ENCODE results near the gene PFDN6. TPM values are rescaled to one million over a fixed set of nuclear protein-coding genes. Genes with fewer than 3 reads are reported as not detected.

The PFDN6 gene
- total RNA-seq, 1 donor from 2014 or later, result 64.5 TPM

DNA sequence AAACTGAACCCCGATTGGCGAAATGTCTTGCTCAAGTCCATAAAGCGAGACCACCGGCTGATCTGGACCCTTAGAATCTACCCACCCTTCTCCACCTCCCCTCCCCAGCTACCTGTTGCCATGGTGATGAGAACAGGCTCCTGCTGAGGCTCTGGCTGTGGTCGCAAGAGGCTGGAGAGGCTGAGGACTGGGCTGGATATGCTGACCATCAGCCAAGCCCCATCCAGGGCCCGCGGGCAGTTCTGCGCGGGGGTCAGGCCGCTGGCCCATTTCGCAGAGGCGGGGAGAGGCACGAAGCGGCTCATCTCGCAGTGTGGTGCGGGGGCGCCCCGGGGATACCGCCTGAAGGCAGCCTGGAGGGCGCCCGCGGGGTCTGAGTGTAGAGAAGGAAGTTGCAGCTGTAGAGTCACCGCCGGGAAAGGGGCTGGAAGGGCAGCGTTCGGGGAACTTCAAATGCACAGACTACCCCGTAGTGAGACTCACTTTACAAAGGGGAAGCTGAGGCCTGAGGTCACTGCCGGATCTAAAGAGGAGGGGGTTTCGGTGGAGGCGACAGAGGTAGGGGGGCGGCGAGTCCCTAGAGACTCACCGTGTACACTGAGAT lies 23.8 kb downstream of the PFDN6 start:
- Histone ChIP-seq H3K4me3 (ENCODE audit: low read depth, low read length) (peak overlapping the region; percentile 93), H3K27me3 (ENCODE audit: control insufficient read depth, insufficient read depth, low read length) (no peaks in the 10 kb centered on the region), H3K36me3 (ENCODE audit: control insufficient read depth, insufficient read depth, low read length) (peaks cover 5% of the 10 kb centered on the region)
- FAIRE-seq (no peak), DNase-seq (ENCODE audit: low read depth) (no peak)
- TF ChIP-seq, protein P1, sequence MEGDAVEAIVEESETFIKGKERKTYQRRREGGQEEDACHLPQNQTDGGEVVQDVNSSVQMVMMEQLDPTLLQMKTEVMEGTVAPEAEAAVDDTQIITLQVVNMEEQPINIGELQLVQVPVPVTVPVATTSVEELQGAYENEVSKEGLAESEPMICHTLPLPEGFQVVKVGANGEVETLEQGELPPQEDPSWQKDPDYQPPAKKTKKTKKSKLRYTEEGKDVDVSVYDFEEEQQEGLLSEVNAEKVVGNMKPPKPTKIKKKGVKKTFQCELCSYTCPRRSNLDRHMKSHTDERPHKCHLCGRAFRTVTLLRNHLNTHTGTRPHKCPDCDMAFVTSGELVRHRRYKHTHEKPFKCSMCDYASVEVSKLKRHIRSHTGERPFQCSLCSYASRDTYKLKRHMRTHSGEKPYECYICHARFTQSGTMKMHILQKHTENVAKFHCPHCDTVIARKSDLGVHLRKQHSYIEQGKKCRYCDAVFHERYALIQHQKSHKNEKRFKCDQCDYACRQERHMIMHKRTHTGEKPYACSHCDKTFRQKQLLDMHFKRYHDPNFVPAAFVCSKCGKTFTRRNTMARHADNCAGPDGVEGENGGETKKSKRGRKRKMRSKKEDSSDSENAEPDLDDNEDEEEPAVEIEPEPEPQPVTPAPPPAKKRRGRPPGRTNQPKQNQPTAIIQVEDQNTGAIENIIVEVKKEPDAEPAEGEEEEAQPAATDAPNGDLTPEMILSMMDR (IDR thresholded peaks at IDR 0.05; ENCODE audit: insufficient read depth, low read length, severe bottlenecking), result no peak

DNA sequence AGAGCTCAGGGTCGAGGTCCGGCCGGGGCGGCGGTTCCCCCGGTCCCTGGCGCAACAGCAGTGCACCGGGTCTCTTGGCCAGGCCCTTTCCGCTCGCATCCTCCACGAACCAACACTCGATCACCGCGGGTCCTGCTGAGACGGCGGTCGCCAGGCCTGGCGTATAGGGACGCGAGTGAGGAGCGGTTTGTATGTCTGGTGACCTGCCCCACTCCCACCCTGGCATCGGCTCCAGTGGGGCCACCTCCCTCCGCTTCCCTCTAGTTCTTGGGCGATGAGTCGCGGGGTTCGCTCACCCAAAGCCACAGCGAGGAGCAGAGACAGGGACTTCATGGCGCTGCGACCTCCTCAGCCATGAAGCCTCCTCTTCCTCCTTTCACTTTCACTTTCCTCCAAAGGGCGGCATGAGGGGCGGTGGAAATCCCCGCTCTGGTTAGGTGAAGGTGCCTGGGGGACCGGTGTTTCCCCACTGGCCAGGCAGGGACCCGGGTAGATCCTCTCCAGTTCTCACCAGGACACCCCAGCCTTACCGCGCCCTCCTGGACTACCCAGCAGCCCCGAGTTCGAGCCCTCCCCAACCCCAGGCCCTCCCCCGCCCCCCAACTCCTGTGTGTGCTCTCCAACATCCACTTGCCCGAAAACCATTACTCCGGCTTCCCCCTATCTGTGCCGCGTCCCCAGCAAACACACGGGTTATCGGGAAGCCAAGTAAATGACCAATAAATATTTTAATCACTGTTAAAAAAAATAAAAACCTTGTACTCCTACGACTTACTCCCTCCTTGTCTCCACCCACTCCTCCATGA lies 24.5 kb downstream of the PFDN6 start, which contains the start of gene TAPBP:
TAPBP (minus strand) TSS at position 370 of the 806 bp plus-strand sequence; CDS start at position 333, 37 bp downstream.
- Histone ChIP-seq H3K4me3 (ENCODE audit: low read depth, low read length) (peak within 1 kb of the TSS; percentile 93), H3K36me3 (ENCODE audit: control insufficient read depth, insufficient read depth, low read length) (peaks cover 8% of the 10 kb centered on the region), H3K27me3 (ENCODE audit: control insufficient read depth, insufficient read depth, low read length) (no peaks in the 10 kb centered on the region)
- peak; percentile 61 for DNase-seq (ENCODE audit: low read depth)
- FAIRE-seq, result no peak
- TF ChIP-seq, protein P1 (IDR thresholded peaks at IDR 0.05; ENCODE audit: insufficient read depth, low read length, severe bottlenecking), result no peak

DNA sequence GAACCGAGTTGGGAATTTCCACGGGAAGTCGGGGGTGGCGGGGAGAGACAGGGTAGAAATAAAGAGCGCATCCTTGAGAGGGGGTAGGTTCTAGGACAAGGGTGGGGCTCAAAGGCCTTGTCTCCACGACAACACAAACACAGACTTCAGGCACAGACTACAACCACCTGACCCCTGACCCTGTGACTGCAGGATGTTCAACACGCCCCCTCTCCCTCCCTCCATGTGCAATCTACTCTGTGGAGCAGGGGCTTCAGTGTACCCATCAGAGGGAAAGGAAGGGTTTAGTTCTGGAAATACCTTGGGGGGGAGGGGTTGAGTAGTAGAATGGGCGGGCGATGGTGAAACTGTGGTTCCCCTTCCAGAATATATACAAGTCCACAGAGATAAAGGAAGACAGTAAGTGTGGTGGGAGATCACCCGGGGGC lies 25.1 kb downstream of the PFDN6 start:
- DNase-seq (ENCODE audit: low read depth), result peak; percentile 87
- FAIRE-seq, result no peak
- Histone ChIP-seq H3K27me3 (ENCODE audit: control insufficient read depth, insufficient read depth, low read length) (no peaks in the 10 kb centered on the region), H3K36me3 (ENCODE audit: control insufficient read depth, insufficient read depth, low read length) (peaks cover 14% of the 10 kb centered on the region), H3K4me3 (ENCODE audit: low read depth, low read length) (peak overlapping the region; percentile 93)
- TF ChIP-seq, protein P1 (IDR thresholded peaks at IDR 0.05; ENCODE audit: insufficient read depth, low read length, severe bottlenecking), result no peak

DNA sequence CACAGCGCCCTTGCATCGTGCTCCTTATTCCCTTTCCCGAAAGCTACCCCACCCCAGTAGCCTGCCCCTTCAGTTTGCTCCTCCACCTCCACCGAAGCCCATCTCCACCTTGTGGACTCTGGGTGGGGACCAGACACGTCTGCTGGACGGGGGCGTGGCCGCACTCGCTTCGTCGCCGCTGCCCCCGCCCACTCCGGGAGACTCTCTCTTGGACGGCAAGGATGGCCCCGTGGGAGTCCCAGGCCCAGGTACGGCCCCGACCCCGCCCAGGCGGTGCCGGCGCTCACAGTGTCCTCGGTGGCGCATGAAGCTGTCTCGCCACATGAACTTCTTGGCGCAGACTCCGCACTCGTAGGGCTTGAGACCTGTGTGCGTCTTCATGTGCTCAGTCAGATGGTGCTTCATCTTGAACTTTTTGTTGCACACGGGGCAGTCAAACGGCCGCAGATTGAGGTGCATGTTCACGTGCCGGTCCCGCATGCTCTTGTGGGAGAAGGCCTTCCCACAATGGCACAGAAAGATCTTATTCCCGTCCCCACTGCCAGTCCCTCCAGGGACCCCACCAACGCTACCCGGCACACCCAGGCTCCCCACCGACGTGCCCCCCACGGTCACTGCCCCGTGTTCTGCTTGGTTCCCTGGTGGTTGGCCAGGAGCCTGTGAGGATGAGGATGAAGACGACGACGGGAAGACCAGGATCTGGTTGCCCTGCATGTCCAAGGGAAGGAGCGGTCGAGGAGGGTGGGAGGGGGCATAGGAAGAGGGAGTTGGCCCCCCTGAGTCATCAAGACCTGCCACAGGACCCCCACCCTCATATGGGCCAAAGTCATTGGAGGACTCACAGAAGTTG lies 25.8 kb downstream of the PFDN6 start:
- TF ChIP-seq, protein P1 (IDR thresholded peaks at IDR 0.05; ENCODE audit: insufficient read depth, low read length, severe bottlenecking), result no peak
- no peak for FAIRE-seq
- no peaks in the 10 kb centered on the region for H3K27me3 ChIP-seq (ENCODE audit: control insufficient read depth, insufficient read depth, low read length)
- H3K4me3 ChIP-seq (ENCODE audit: low read depth, low read length), result peak overlapping the region; percentile 93
- peaks cover 19% of the 10 kb centered on the region for H3K36me3 ChIP-seq (ENCODE audit: control insufficient read depth, insufficient read depth, low read length)
- peak; percentile 52 for DNase-seq (ENCODE audit: low read depth)

DNA sequence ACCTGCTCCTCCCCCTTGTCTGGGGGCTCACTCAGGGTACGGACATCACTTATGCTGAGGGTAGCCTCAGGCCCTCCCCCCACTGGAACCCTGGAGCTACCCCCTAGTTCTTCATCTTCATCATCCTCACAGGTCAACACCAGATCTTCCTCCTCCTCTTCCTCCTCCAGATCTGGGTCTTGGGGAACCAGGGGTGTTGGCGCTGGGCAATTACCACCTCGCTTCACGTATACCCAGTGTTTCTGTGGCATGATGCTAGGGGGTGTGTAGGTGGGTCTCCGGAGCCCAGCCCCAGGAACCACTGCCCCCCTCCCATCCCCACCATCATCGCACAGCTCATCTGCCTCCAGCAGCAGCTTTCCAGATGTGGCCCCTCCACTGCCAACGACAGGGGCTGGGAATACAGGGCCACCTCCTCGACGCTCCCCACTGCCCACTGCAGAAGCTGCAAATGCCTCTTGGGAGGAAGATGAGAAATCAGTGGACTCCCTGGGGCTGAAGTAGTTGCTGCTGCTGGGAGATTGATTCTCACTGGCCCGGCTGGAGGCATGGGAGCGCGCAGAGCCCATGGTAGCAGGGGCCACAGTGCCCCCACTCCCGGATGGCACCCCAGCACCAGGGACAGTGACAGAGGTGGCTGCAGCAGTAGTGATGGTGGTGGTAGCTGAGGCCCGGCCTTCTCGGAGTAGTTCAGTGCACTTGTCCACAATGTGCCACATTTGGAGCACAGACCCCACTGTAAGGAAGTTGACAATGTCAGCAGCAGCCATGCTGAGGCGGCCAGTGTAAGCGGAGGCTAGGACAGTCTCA lies 26.6 kb downstream of the PFDN6 start:
- H3K36me3 ChIP-seq (ENCODE audit: control insufficient read depth, insufficient read depth, low read length), result peaks cover 24% of the 10 kb centered on the region
- DNase-seq (ENCODE audit: low read depth) (no peak), FAIRE-seq (no peak)
- TF ChIP-seq, protein P1 (IDR thresholded peaks at IDR 0.05; ENCODE audit: insufficient read depth, low read length, severe bottlenecking), result no peak
- no peaks in the 10 kb centered on the region for H3K27me3 ChIP-seq (ENCODE audit: control insufficient read depth, insufficient read depth, low read length)
- no peak overlapping the region for H3K4me3 ChIP-seq (ENCODE audit: low read depth, low read length)
